GM12878 (cell line): ENCODE data around the gene SRRM3.

ENCODE experiments used
- CHD2 ChIP-seq: IDR thresholded peaks from 2 replicates; pipeline ENCODE4 v1.6.1; 2011; ENCODE audit warnings: low read depth, low read length, improper control_type of control experiment, borderline replicate concordance
- EP300 ChIP-seq, 2 experiments: fragments of 150-350 bp in 1 of 2; IDR thresholded peaks; 2 replicates each; pipeline ENCODE4 v1.6.1; 2011 to 2012; ENCODE audit warnings: low read depth in 2 of 2, low read length in 2 of 2, borderline replicate concordance in 1 of 2, improper control_type of control experiment in 1 of 2, inconsistent platforms in 1 of 2; ENCODE audit not compliant: control insufficient read depth in 1 of 2
- SREBF2 ChIP-seq: IDR thresholded peaks from 2 replicates; pipeline ENCODE4 v1.6.1; 2012; ENCODE audit warnings: mild to moderate bottlenecking, low read length
- STAT3 ChIP-seq: IDR thresholded peaks from 2 replicates; pipeline ENCODE4 v1.6.1; 2011; ENCODE audit warnings: low read depth, low read length, improper control_type of control experiment
- TF ChIP-seq, protein P1 (sequence below): fragments of 450-650 bp; IDR thresholded peaks from 2 replicates; pipeline ENCODE4 v1.6.1; 2018; ENCODE audit warnings: borderline replicate concordance, mild to moderate bottlenecking; ENCODE audit not compliant: partially characterized antibody

DNA sequence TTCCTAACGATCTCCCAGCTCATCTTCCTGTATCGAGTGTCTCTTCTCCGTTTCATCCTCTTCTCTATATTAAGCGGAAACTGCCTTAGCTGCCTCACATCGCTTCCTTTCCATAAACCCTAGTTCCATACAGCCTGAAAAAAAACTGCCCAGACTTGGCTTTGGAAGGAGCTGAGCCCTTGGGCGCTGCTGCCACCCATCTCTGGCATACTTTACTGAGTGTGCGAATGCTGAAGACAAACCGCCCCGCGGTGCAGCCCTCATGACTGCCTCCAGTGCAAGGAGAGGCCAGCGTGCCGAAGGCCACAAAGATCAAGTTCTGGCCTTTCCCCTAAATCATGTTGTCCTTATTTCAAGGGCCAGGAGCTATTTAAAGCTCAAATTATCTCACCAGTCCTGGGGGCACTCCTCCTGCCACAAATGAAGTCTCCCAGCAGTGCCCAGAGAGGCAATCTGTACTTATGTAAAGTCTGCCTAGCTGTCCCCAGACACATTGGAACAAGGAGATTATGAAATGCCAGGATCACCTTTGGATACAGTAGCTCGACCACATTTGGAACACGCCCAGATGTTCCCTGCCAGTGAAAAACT is 131.9 kb downstream of the SRRM3 start:
- TF ChIP-seq EP300 (IDR thresholded peaks at IDR 0.05; ENCODE audit: borderline replicate concordance in 1 of 2, control insufficient read depth in 1 of 2, low read depth in 2 of 2, low read length in 2 of 2) (no peak), CHD2 (no peak), STAT3 (no peak), SREBF2 (no peak)
- TF ChIP-seq, protein P1, sequence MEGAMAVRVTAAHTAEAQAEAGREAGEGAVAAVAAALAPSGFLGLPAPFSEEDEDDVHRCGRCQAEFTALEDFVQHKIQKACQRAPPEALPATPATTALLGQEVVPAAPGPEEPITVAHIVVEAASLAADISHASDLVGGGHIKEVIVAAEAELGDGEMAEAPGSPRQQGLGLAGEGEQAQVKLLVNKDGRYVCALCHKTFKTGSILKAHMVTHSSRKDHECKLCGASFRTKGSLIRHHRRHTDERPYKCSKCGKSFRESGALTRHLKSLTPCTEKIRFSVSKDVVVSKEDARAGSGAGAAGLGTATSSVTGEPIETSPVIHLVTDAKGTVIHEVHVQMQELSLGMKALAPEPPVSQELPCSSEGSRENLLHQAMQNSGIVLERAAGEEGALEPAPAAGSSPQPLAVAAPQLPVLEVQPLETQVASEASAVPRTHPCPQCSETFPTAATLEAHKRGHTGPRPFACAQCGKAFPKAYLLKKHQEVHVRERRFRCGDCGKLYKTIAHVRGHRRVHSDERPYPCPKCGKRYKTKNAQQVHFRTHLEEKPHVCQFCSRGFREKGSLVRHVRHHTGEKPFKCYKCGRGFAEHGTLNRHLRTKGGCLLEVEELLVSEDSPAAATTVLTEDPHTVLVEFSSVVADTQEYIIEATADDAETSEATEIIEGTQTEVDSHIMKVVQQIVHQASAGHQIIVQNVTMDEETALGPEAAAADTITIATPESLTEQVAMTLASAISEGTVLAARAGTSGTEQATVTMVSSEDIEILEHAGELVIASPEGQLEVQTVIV = no peak
